CD8-positive, alpha-beta memory T cell (primary cell): ENCODE results near the gene TFEB. TPM values are rescaled to one million over a fixed set of nuclear protein-coding genes. Genes with fewer than 3 reads are reported as not detected.
A peak's percentile ranks its signal among the peaks of the same experiment; 100 is the strongest.

Experiments used
- CTCF ChIA-PET: fragments of 350-600 bp; sonication (Branson Sonifier 250); formaldehyde crosslinking; loops from one replicate; lab custom pipeline; 2021; ENCODE audit warnings: antibody characterized with exemption; lab: Charles Lee
- POLR2A ChIA-PET: fragments of 350-600 bp; sonication (Branson Sonifier 250); formaldehyde crosslinking; loops from one replicate; lab custom pipeline; 2021; ENCODE audit warnings: antibody characterized with exemption; lab: Charles Lee
- DNase-seq, 5 donors: peaks; one replicate each; pipeline versions ENCODE4 v3.0.0 to v3.0.0-alpha.2; 2020 to 2022; ENCODE audit warnings: mixed read lengths in 1 of 5
- H3K27ac ChIP-seq: one replicate; pipeline ENCODE4 v1.7.0; 2013; ENCODE audit warnings: low read depth, mild to moderate bottlenecking, low read length, moderate library complexity
- H3K27me3 ChIP-seq: 2 replicates; pipeline ENCODE4 v1.7.0; 2013; ENCODE audit warnings: low read length, mild to moderate bottlenecking; ENCODE audit not compliant: insufficient read depth, poor library complexity, severe bottlenecking
- H3K36me3 ChIP-seq: 2 replicates; pipeline ENCODE4 v1.7.0; 2013; ENCODE audit warnings: mild to moderate bottlenecking, low read length, moderate library complexity; ENCODE audit not compliant: insufficient read depth
- H3K4me1 ChIP-seq: 2 replicates; pipeline ENCODE4 v1.7.0; 2013; ENCODE audit warnings: mild to moderate bottlenecking, low read length, moderate library complexity; ENCODE audit not compliant: insufficient read depth
- H3K4me3 ChIP-seq: 2 replicates; pipeline ENCODE4 v1.7.0; 2013; ENCODE audit warnings: mild to moderate bottlenecking, low read length
- H3K9me3 ChIP-seq: 2 replicates; pipeline ENCODE4 v1.7.0; 2013; ENCODE audit warnings: mild to moderate bottlenecking, low read length
- H3K27ac Mint-ChIP-seq, 8 donors: one replicate each; pipeline ENCODE4 v1.8.0; 2020 to 2021; ENCODE audit warnings: mixed read lengths in 8 of 8, mild to moderate bottlenecking in 6 of 8, inconsistent platforms in 3 of 8, moderate library complexity in 3 of 8
- H3K27me3 Mint-ChIP-seq, 2 donors: one replicate each; pipeline ENCODE4 v1.8.0; 2020 to 2021; ENCODE audit warnings: mixed read lengths in 2 of 2, mild to moderate bottlenecking in 1 of 2, moderate library complexity in 1 of 2
- H3K36me3 Mint-ChIP-seq, 3 donors: one replicate each; pipeline ENCODE4 v1.8.0; 2020 to 2021; ENCODE audit warnings: mixed read lengths in 3 of 3, inconsistent platforms in 1 of 3, mild to moderate bottlenecking in 1 of 3
- H3K4me1 Mint-ChIP-seq, 3 donors: one replicate each; pipeline ENCODE4 v1.8.0; 2020 to 2021; ENCODE audit warnings: mixed read lengths in 3 of 3, inconsistent platforms in 1 of 3, mild to moderate bottlenecking in 1 of 3
- H3K4me3 Mint-ChIP-seq, 7 donors: one replicate each; pipeline ENCODE4 v1.8.0; 2020 to 2021; ENCODE audit warnings: mixed read lengths in 7 of 7, mild to moderate bottlenecking in 6 of 7, moderate library complexity in 4 of 7, inconsistent platforms in 2 of 7
- H3K9me3 Mint-ChIP-seq, 5 donors: one replicate each; pipeline ENCODE4 v1.8.0; 2020 to 2022; ENCODE audit warnings: mixed read lengths in 5 of 5, mild to moderate bottlenecking in 3 of 5, moderate library complexity in 2 of 5, inconsistent platforms in 1 of 5
- polyA plus RNA-seq: library from polyadenylated mRNA; unstranded; fragments of 300-500 nt; fragmentation: Illumina TruSeq; gene quantifications from one replicate; pipeline ENCODE4 v1.2.3, GENCODE V29; 2021
- total RNA-seq, 2 experiments: library from RNA; stranded (reverse); gene quantifications; one replicate each; pipeline ENCODE4 v1.2.3, GENCODE V29; 2021

The TFEB gene
- total and polyA plus RNA-seq, 3 experiments from 2014 or later, result 12.0 to 18.8 (median 12.5) TPM

DNA sequence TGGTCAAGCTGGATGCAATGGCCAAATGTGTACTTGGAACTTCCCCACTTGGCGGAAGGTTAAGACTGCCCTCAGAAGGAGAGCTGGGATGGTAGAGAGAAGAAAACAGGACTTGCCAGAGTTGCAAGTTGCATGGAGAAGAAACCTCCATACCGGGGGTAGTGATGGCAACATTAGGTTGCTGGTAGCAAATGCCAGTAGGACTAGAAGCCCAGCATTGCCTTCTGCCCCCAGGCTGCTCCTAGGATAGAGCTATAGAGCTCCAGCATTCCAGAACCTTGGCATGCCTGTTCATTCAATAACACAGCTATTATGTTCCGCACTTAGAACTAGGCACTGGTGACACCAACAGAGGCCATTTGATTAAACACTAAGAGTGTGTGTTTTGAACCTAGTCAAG is 26.6 kb downstream of the TFEB start:
- H3K36me3 ChIP-seq, result no peaks in the 10 kb centered on the region
- ChIA-PET CTCF (interaction anchor here (1.2 kb wide), 1 partner anchor 25 kb away, joined by 3 read pairs; no protein-coding TSS in a partner anchor), POLR2A (no interaction called here)
- H3K4me3 Mint-ChIP-seq, result peak overlapping the region in 1 of 7 donors; percentile 16
- peaks cover 35 to 45% (median 37%) of the 10 kb centered on the region in 3 donors for H3K4me1 Mint-ChIP-seq
- H3K9me3 ChIP-seq, result no peaks in the 10 kb centered on the region
- no peaks in the 10 kb centered on the region for H3K9me3 Mint-ChIP-seq
- H3K27me3 Mint-ChIP-seq, result peaks cover 0 to 2% of the 10 kb centered on the region in 2 donors
- H3K27ac ChIP-seq, result no peak overlapping the region
- H3K4me1 ChIP-seq, result peaks cover 35% of the 10 kb centered on the region
- H3K27me3 ChIP-seq, result no peaks in the 10 kb centered on the region
- no peak overlapping the region for H3K4me3 ChIP-seq
- H3K36me3 Mint-ChIP-seq, result no peaks in the 10 kb centered on the region
- no peak for DNase-seq
- H3K27ac Mint-ChIP-seq, result peak overlapping the region in 3 of 8 donors; percentile 2 to 90 (median 61)

DNA sequence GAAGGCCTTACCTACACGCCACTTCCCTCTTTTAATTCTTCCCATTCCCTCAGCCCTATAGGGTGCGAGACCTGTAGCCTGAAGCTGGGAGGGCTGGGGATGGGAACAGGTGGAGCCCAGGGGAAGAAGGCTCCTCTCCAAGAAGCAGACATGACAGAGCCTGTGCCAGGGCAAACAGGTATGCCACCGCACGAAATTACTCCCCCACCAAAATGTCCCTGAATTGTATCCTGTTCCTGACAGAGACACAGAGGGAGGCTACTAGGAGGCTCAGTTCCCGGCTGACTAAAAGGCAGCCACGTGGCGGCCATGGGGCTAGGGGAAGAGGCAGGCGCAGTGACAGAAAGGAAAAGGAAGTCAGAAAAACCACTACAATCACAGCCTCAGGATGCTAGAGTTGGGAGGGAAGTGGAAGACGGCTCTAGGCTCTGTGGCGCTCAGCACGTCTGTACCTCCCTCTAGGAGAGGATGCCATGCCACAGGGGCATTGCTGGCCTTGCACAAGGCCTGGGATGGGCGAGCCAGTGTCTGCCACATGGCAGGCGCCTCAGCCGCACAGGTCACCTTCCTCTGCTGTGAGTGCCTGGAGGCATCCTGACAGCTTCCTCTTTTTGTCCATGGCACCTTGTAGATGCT is 27.7 kb downstream of the TFEB start:
- H3K4me1 ChIP-seq, result peaks cover 35% of the 10 kb centered on the region
- peaks cover 0 to 3% of the 10 kb centered on the region in 2 donors for H3K27me3 Mint-ChIP-seq
- POLR2A ChIA-PET, result interaction anchor here (0.5 kb wide), 1 partner anchor 20 kb away, joined by 3 read pairs; no protein-coding TSS in a partner anchor

DNA sequence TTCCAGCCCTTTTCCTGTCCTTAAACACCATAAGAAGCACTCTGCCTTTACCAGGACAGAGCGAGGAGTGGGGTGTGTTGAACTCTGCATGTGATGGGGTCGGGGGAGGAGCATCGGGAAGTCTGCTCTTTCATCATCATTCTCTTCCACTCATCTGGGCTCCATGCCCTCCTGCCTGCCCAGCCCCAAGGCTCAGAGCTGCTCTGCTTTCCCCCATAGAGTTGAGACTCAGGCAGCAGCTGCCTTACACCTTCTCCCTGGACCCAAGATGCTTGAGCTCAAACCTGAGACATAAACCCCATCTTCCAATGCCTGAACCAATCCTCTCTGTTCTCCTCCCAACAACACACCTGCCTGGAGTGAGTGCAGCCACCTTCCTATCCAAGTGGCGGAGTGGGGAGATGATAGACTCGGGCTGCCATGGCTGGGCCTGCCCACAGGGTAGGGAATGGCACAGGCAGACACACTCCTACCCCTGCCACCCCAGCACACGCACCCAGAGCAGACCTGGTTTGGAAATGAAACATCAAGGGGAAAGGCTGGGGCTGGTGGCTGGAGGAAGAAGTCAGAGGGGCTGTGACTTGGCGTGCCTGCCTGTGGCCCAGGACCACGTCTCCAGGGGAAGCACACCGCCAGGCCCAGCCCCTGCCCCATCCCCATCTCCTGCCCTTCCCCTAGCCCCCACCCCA is 28.4 kb downstream of the TFEB start:
- CTCF ChIA-PET, result interaction anchor here (1.1 to 1.4 kb wide), 3 partner anchors 9 to 27 kb away, joined by 3 to 5 read pairs (median 3); no protein-coding TSS in a partner anchor
- Mint-ChIP-seq H3K27ac (peak overlapping the region in 7 of 8 donors; percentile 49 to 96 (median 90)), H3K9me3 (no peaks in the 10 kb centered on the region), H3K4me3 (peak overlapping the region in 5 of 7 donors; percentile 18 to 80 (median 55)), H3K27me3 (peaks cover 0 to 3% of the 10 kb centered on the region in 2 donors), H3K36me3 (no peaks in the 10 kb centered on the region), H3K4me1 (peaks cover 35 to 44% (median 37%) of the 10 kb centered on the region in 3 donors)
- Histone ChIP-seq H3K27ac (peak overlapping the region; percentile 13), H3K4me1 (peaks cover 35% of the 10 kb centered on the region), H3K27me3 (no peaks in the 10 kb centered on the region), H3K36me3 (no peaks in the 10 kb centered on the region), H3K9me3 (no peaks in the 10 kb centered on the region), H3K4me3 (no peak overlapping the region)
- POLR2A ChIA-PET, result no interaction called here
- no peak for DNase-seq

More for the DNA sequence above, 27.7 kb downstream of the TFEB start:
- Mint-ChIP-seq H3K9me3 (no peaks in the 10 kb centered on the region), H3K36me3 (no peaks in the 10 kb centered on the region), H3K4me1 (peaks cover 35 to 44% (median 37%) of the 10 kb centered on the region in 3 donors), H3K27ac (peak overlapping the region in 7 of 8 donors; percentile 9 to 96 (median 87)), H3K4me3 (peak overlapping the region in 6 of 7 donors; percentile 53 to 72 (median 57))
- Histone ChIP-seq H3K27me3 (no peaks in the 10 kb centered on the region), H3K27ac (no peak overlapping the region), H3K4me3 (peak overlapping the region; percentile 46), H3K36me3 (no peaks in the 10 kb centered on the region), H3K9me3 (no peaks in the 10 kb centered on the region)
- CTCF ChIA-PET, result interaction anchor here (0.8 to 1.4 kb wide), 3 partner anchors 9 to 26 kb away, joined by 3 to 5 read pairs (median 3); no protein-coding TSS in a partner anchor
- DNase-seq, result peak in 2 of 5 donors; percentile 43 to 45

DNA sequence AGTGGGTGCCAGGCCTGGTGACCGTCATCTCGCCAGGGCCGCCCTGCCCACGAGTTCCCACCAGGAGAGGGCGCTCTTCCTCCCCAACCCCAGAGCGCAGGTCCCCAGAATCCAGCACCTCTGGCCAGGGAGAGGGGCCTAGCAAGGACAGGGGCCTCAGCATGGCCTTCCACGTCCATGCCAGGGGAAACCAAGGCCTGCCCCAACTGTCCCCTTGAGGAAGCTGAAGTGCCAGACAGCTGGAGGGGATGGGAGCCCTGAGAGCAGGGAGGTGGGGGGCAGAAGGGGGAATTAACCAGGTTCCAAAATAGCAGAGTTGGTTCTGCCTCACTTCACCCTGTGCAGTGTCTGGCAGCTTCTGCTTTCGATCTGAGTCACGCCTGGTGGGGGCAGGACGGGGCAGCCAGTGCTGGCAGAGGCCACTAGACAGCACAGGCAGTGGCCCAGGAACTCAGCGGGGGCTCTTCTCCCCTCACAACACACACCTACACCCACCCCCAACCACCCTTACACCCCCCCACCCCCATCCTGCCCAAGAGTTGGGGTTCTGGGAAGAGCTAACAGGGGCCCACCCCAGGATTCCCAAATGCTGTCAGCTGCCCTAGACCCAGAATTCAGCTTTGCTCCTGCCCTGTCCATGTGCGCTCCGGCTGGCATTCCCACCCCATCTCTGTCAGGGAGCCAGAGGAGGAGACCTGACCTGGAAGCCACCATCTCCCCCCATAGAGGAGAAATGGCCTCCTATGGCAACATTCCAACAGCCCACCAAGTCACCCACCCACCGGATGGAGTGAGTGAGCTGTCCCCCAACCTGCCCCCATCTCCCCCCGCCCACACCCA is 29.2 kb downstream of the TFEB start:
- peaks cover 35% of the 10 kb centered on the region for H3K4me1 ChIP-seq
- POLR2A ChIA-PET, result no interaction called here
- DNase-seq, result peak in 4 of 5 donors; percentile 38 to 71 (median 48)
- H3K9me3 ChIP-seq, result no peaks in the 10 kb centered on the region
- Mint-ChIP-seq H3K27ac (peak overlapping the region; percentile 26 to 96 (median 76)), H3K4me3 (peak overlapping the region in 4 of 7 donors; percentile 34 to 76 (median 54)), H3K4me1 (peaks cover 36 to 44% (median 37%) of the 10 kb centered on the region in 3 donors), H3K27me3 (peaks cover 0 to 3% of the 10 kb centered on the region in 2 donors), H3K9me3 (no peaks in the 10 kb centered on the region), H3K36me3 (peaks cover 0 to 2% (median 0%) of the 10 kb centered on the region in 3 donors)
- peak overlapping the region; percentile 13 for H3K27ac ChIP-seq
- CTCF ChIA-PET, result interaction anchor here (1.1 to 1.8 kb wide), 5 partner anchors 10 to 28 kb away, joined by 3 to 5 read pairs (median 5); no protein-coding TSS in a partner anchor
- no peak overlapping the region for H3K4me3 ChIP-seq
- H3K36me3 ChIP-seq, result no peaks in the 10 kb centered on the region
- no peaks in the 10 kb centered on the region for H3K27me3 ChIP-seq

DNA sequence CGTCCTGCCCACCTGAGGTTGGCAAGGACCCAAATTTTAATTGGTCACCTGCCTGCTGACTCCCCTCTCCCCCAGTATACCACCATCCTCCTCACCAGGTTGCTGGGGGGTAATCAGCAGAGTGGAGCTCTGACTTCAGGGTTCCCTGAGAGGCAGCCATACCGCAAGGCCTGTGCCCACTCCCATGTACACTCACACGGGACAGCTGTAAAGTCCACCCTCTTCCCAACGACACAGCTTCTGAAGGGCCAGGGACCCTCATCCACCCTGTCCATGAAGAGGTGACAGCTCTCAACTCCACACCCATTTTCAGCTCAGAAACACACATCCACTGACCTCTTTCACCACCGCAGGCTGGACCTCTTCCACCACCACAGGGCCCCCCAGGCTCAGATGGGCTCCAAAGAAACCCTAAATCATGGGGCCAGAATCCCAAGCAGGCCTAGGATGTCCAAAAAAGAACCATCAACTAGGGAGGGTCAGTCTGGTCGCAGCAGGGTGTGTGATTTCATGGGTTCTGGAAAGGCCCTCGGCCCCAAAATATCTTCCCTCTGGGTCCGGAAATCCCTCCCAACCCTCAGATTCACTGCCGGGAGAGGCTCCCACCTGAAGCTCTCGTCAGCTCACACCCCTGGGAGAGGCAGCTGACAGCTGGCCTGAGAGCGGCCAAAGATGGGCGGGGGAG is 30.0 kb downstream of the TFEB start:
- Histone ChIP-seq H3K27me3 (no peaks in the 10 kb centered on the region), H3K4me1 (peaks cover 35% of the 10 kb centered on the region), H3K36me3 (no peaks in the 10 kb centered on the region), H3K27ac (no peak overlapping the region), H3K4me3 (no peak overlapping the region), H3K9me3 (no peaks in the 10 kb centered on the region)
- Mint-ChIP-seq H3K36me3 (peaks cover 0 to 3% (median 0%) of the 10 kb centered on the region in 3 donors), H3K9me3 (no peaks in the 10 kb centered on the region), H3K27me3 (peaks cover 0 to 3% of the 10 kb centered on the region in 2 donors), H3K27ac (peak overlapping the region in 2 of 8 donors; percentile 79 to 90), H3K4me1 (peaks cover 34 to 40% (median 37%) of the 10 kb centered on the region in 3 donors), H3K4me3 (no peak overlapping the region)
- POLR2A ChIA-PET, result no interaction called here
- no peak for DNase-seq
- CTCF ChIA-PET, result interaction anchor here (1.1 to 1.8 kb wide), 4 partner anchors 16 to 29 kb away, joined by 3 to 5 read pairs (median 4); no protein-coding TSS in a partner anchor

DNA sequence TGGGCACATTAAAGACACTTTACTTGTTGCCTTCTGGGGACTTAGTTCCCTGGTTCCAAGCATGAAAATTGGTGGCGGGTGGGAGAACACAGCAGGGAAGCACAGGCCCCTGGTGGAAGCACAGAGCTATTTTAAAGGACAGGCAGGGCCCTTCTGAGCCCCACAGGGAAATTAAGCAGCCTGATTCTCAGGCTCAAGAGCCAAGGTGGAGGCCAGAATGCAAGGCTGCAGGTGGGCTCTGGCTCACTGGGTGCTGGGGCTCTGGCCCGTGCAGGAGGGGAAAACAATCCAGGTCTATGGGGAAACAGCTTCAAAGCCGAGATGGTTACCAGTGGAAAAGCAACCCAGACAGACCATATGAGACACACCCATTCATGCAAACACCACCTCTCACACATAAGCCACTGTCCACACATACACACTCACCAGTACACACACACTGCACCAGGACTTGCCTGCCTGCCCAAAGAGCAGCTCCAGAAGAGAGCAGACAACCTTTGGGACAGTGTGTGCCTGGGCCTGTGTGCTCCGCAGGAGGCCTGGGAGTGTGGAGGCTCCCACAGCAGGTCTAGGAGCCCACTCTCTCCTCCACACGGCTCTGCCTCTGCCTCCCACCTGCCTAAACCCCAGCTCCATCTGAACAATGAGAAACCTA is 30.6 kb downstream of the TFEB start:
- H3K27ac ChIP-seq, result no peak overlapping the region
- Mint-ChIP-seq H3K36me3 (peaks cover 0 to 3% (median 0%) of the 10 kb centered on the region in 3 donors), H3K4me3 (no peak overlapping the region), H3K27ac (peak overlapping the region in 3 of 8 donors; percentile 59 to 63 (median 61)), H3K9me3 (no peaks in the 10 kb centered on the region), H3K27me3 (peaks cover 0 to 3% of the 10 kb centered on the region in 2 donors), H3K4me1 (peaks cover 34 to 37% (median 36%) of the 10 kb centered on the region in 3 donors)
- peaks cover 35% of the 10 kb centered on the region for H3K4me1 ChIP-seq
- H3K9me3 ChIP-seq, result no peaks in the 10 kb centered on the region
- ChIA-PET POLR2A (interaction anchor here (0.6 kb wide), 1 partner anchor 20 kb away, joined by 3 read pairs; no protein-coding TSS in a partner anchor), CTCF (interaction anchor here (1.1 to 1.8 kb wide), 3 partner anchors 15 to 30 kb away, joined by 4 to 5 read pairs (median 5); no protein-coding TSS in a partner anchor)
- DNase-seq, result no peak
- H3K4me3 ChIP-seq, result no peak overlapping the region
- H3K36me3 ChIP-seq, result no peaks in the 10 kb centered on the region
- no peaks in the 10 kb centered on the region for H3K27me3 ChIP-seq
